Immature natural killer cell (primary cell): ENCODE data around the gene MPC1. TPM values are rescaled to one million over a fixed set of nuclear protein-coding genes. Genes with fewer than 3 reads are reported as not detected.
"Not testable (repeated sequence)": the region's sequence is repeated elsewhere in the genome, so short reads cannot be mapped to it uniquely, and the experiment has no call there.

Experiments
- DNase-seq, 3 donors: peaks; one replicate each; pipeline ENCODE4 v3.0.0; 2022; ENCODE audit warnings: mixed read lengths in 1 of 3
- H3K27ac Mint-ChIP-seq, 6 donors: one replicate each; pipeline ENCODE4 v1.8.0; 2020; ENCODE audit warnings: mixed read lengths in 6 of 6, mild to moderate bottlenecking in 5 of 6, inconsistent platforms in 4 of 6, moderate library complexity in 3 of 6
- H3K27me3 Mint-ChIP-seq, 3 donors: one replicate each; pipeline ENCODE4 v1.8.0; 2020 to 2021; ENCODE audit warnings: low read depth in 3 of 3, mild to moderate bottlenecking in 3 of 3, mixed read lengths in 3 of 3, moderate library complexity in 3 of 3, inconsistent platforms in 1 of 3
- H3K36me3 Mint-ChIP-seq, 3 donors: one replicate each; pipeline ENCODE4 v1.8.0; 2020; ENCODE audit warnings: mixed read lengths in 3 of 3, inconsistent platforms in 2 of 3, mild to moderate bottlenecking in 2 of 3
- H3K4me1 Mint-ChIP-seq, 2 donors: one replicate each; pipeline ENCODE4 v1.8.0; 2020; ENCODE audit warnings: inconsistent platforms in 2 of 2, mild to moderate bottlenecking in 2 of 2, mixed read lengths in 2 of 2, moderate library complexity in 1 of 2
- H3K4me3 Mint-ChIP-seq, 5 donors: one replicate each; pipeline ENCODE4 v1.8.0; 2020; ENCODE audit warnings: mild to moderate bottlenecking in 5 of 5, mixed read lengths in 5 of 5, inconsistent platforms in 3 of 5, moderate library complexity in 3 of 5
- H3K9me3 Mint-ChIP-seq, 6 donors: one replicate each; pipeline ENCODE4 v1.8.0; 2020; ENCODE audit warnings: mild to moderate bottlenecking in 6 of 6, mixed read lengths in 6 of 6, inconsistent platforms in 4 of 6, moderate library complexity in 3 of 6
- polyA plus RNA-seq, 3 donors: library from polyadenylated mRNA; unstranded; fragments of 300-500 nt; fragmentation: Illumina TruSeq; gene quantifications; one replicate each; pipeline ENCODE4 v1.2.3, GENCODE V29; 2021

MPC1 gene
- polyA plus RNA-seq, 3 donors from 2014 or later = 68.7 to 107 (median 85.6) TPM

- H3K27ac Mint-ChIP-seq = no peak overlapping the region
Observed at GRCh38 chr6:166400181-166400580, 17.4 kb upstream of the MPC1 start.

DNA sequence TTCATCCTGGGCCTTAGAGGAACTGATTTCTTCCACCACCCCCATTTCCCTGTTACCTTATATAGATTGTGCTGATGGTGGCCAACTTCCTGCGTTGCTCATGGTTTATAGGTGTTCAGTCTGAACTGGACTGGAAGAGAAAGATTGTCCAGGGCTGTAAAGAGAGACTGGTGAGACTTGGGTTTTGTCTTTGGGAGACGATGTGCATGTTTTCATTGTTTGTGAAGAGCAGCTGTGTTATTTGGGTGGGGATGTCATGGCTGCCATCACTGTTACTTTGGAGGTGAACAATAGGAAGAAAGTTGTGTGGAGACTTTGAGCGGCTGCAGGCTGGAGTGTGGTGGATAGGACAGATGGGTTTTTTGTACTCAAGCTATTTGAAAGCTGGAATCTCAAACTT, 15.6 kb upstream of the MPC1 start:
- Mint-ChIP-seq H3K9me3 (no peaks in the 10 kb centered on the region), H3K27me3 (peaks cover 3 to 5% (median 4%) of the 10 kb centered on the region in 3 donors), H3K36me3 (peaks cover 0 to 3% (median 0%) of the 10 kb centered on the region in 3 donors), H3K4me3 (no peak overlapping the region), H3K27ac (peak overlapping the region in 1 of 6 donors; percentile 3), H3K4me1 (peaks cover 0 to 3% of the 10 kb centered on the region in 2 donors)
- DNase-seq = no peak

More at GRCh38 chr6:166400181-166400580, 17.4 kb upstream of the MPC1 start:
- Mint-ChIP-seq H3K4me3 (no peak overlapping the region), H3K4me1 (peaks cover 0 to 3% of the 10 kb centered on the region in 2 donors), H3K9me3 (no peaks in the 10 kb centered on the region), H3K27me3 (peaks cover 1 to 5% (median 3%) of the 10 kb centered on the region in 3 donors), H3K36me3 (no peaks in the 10 kb centered on the region)
- no peak for DNase-seq

DNA sequence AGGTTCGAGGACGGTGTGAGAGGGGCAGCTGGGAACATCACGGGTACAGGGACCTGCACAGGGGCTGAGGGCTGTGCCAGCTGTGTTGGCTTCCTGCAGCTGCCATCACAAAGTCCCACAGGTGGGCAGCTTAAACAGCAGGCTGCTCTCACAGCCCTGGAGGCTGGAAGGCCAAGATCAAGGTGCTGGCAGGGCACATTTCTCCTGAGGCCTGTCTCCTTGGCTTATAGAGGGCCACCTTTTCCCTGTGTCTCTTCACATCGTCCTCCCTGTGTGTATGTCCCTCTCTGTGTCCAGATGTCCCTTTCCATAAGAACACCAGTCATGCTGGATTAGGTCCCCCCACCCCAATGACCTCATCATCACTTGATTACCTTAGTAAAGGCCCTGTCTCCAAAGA, 15.1 kb upstream of the MPC1 start:
- H3K27me3 Mint-ChIP-seq = peaks cover 3 to 5% (median 4%) of the 10 kb centered on the region in 3 donors
- peaks cover 0 to 3% of the 10 kb centered on the region in 2 donors for H3K4me1 Mint-ChIP-seq
- H3K4me3 Mint-ChIP-seq = no peak overlapping the region
- no peak overlapping the region for H3K27ac Mint-ChIP-seq
- no peaks in the 10 kb centered on the region for H3K9me3 Mint-ChIP-seq
- peaks cover 0 to 3% (median 0%) of the 10 kb centered on the region in 3 donors for H3K36me3 Mint-ChIP-seq
- DNase-seq = no peak

- Mint-ChIP-seq H3K36me3 (peaks cover 0 to 3% (median 0%) of the 10 kb centered on the region in 3 donors), H3K27ac (no peak overlapping the region), H3K4me1 (peaks cover 0 to 3% of the 10 kb centered on the region in 2 donors), H3K27me3 (peaks cover 3 to 5% (median 4%) of the 10 kb centered on the region in 3 donors), H3K9me3 (no peaks in the 10 kb centered on the region), H3K4me3 (no peak overlapping the region)
- DNase-seq = no peak
Observed at GRCh38 chr6:166395778-166396177, 13.0 kb upstream of the MPC1 start.

GRCh38 chr6:166395351-166395750, 12.6 kb upstream of the MPC1 start:
- no peak overlapping the region for H3K4me3 Mint-ChIP-seq
- no peaks in the 10 kb centered on the region for H3K9me3 Mint-ChIP-seq
- H3K27me3 Mint-ChIP-seq = peaks cover 3 to 5% (median 4%) of the 10 kb centered on the region in 3 donors
- peaks cover 0 to 3% (median 0%) of the 10 kb centered on the region in 3 donors for H3K36me3 Mint-ChIP-seq
- no peak for DNase-seq
- no peaks in the 10 kb centered on the region for H3K4me1 Mint-ChIP-seq
- H3K27ac Mint-ChIP-seq = no peak overlapping the region

DNA sequence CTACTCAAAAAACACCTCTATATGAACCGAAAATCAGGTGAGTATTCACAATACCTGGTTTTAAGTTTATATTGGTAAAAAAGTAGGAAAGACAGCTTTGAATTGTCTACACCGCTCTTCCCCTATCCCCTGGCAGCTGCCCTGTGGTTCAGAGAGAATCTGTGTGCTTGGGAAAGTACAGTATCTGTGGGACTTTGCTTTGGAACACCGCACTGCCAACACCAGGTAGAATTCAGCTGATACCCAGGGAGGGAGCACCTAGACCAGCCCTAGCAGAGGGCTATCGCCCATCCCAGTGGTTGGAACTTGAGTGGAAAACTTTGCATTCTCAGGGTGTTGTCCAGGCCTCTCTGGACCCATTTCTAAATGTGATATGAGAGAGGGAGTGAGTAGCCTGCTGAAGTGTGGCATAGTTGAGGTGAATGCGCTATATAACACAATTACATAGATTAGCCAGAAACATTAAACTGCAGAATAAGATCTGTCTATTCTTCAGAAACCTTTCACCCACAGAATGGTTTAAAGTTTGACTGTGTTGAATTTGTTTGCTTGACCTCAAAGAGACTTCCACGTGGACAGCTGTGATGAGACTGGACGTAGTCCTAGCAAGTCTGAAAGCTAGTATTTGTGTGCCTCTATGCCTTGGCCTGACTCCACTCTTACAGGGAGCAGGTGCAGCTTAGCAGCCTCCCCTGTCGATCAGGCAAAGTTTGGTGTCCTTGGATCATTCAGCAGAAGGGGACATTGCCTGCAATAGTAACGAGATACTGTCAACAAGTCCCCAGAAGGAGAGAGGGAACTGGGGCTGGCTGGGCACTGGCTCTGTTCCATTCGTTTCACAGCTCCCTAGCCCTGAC, 11.5 kb upstream of the MPC1 start:
- Mint-ChIP-seq H3K9me3 (no peaks in the 10 kb centered on the region), H3K36me3 (peaks cover 0 to 3% (median 0%) of the 10 kb centered on the region in 3 donors), H3K27ac (no peak overlapping the region), H3K4me3 (no peak overlapping the region), H3K27me3 (peaks cover 3 to 7% (median 4%) of the 10 kb centered on the region in 3 donors), H3K4me1 (no peaks in the 10 kb centered on the region)
- DNase-seq = no peak

- no peaks in the 10 kb centered on the region for H3K9me3 Mint-ChIP-seq
- no peak for DNase-seq
- H3K36me3 Mint-ChIP-seq = peaks cover 0 to 3% (median 0%) of the 10 kb centered on the region in 3 donors
- H3K27ac Mint-ChIP-seq = no peak overlapping the region
- no peak overlapping the region for H3K4me3 Mint-ChIP-seq
- H3K27me3 Mint-ChIP-seq = peaks cover 2 to 7% (median 3%) of the 10 kb centered on the region in 3 donors
- no peaks in the 10 kb centered on the region for H3K4me1 Mint-ChIP-seq
Observed at GRCh38 chr6:166393535-166393823, 10.7 kb upstream of the MPC1 start.

GRCh38 chr6:166392755-166393534, 10.2 kb upstream of the MPC1 start:
- not testable (repeated sequence) for DNase-seq, H3K9me3 Mint-ChIP-seq, H3K27ac Mint-ChIP-seq

GRCh38 chr6:166389119-166389518, 6.4 kb upstream of the MPC1 start:
- Mint-ChIP-seq H3K27me3 (peaks cover 2% of the 10 kb centered on the region in 3 donors), H3K9me3 (no peaks in the 10 kb centered on the region), H3K4me1 (peaks cover 0 to 2% of the 10 kb centered on the region in 2 donors), H3K36me3 (no peaks in the 10 kb centered on the region), H3K4me3 (no peak overlapping the region), H3K27ac (no peak overlapping the region)
- DNase-seq = no peak

More at GRCh38 chr6:166392755-166393534, 10.2 kb upstream of the MPC1 start:
- H3K27me3 Mint-ChIP-seq, H3K4me1 Mint-ChIP-seq, H3K36me3 Mint-ChIP-seq, H3K4me3 Mint-ChIP-seq: not testable (repeated sequence)

- H3K4me1 Mint-ChIP-seq = peaks cover 5 to 7% of the 10 kb centered on the region in 2 donors
- H3K9me3 Mint-ChIP-seq = no peaks in the 10 kb centered on the region
- peaks cover 2 to 8% (median 5%) of the 10 kb centered on the region in 3 donors for H3K27me3 Mint-ChIP-seq
- no peaks in the 10 kb centered on the region for H3K36me3 Mint-ChIP-seq
- DNase-seq = no peak
- no peak overlapping the region for H3K4me3 Mint-ChIP-seq
- H3K27ac Mint-ChIP-seq = no peak overlapping the region
Observed at GRCh38 chr6:166388290-166389004, 5.7 kb upstream of the MPC1 start.

DNA sequence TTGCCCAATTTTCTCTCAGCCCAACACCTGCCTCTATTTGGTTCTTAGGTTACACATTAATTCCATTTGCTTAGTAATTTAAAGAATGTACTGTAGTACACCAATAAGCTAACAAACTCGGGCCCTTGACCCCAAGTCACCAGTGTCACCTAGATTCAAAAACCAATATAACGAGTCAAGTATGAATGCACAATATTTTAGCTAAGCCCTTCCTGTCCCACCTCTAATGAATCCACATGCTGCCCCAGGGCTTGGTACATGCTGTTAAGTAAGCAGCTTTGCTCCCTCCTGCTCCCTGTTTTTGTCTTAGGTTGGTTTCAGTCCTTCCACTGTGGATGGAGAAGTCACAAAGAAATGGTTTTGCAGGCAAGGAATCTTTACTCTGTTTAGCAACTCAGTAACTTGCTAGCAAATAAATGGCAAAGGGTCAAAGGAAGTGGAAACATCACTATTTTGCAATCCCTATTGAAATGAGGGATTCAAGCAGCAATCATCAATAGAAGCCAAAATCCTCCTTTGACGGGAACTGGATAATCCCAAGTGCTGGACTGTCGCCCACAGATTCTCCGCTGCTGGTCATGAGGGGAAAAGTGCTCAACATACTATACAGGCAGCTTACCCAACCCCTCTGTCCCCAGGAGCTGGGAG, 5.0 kb upstream of the MPC1 start:
- peaks cover 5 to 8% of the 10 kb centered on the region in 2 donors for H3K4me1 Mint-ChIP-seq
- H3K9me3 Mint-ChIP-seq = no peaks in the 10 kb centered on the region
- no peaks in the 10 kb centered on the region for H3K36me3 Mint-ChIP-seq
- H3K27me3 Mint-ChIP-seq = peaks cover 2 to 8% (median 5%) of the 10 kb centered on the region in 3 donors
- no peak for DNase-seq
- no peak overlapping the region for H3K27ac Mint-ChIP-seq
- H3K4me3 Mint-ChIP-seq = no peak overlapping the region

DNA sequence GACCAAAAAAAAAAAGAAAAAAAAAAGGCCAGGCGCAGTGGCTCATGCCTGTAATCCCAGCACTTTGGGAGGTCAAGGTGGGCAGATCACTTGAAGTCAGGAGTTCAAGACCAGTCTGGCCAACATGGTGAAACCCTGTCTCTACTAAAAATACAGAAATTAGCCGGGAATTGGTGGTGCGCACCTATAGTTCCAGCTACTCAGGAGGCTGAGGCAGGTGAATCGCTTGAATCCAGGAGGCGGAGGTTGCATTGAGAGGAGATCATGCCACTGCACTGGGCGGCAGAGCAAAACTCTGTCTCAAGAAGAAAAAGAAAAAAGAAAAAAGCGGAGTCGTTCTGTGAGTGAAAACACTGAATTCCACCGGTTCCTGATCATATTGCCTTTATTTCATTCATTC, 4.4 kb upstream of the MPC1 start:
- not testable (repeated sequence) for H3K27ac Mint-ChIP-seq, DNase-seq, H3K4me3 Mint-ChIP-seq, H3K27me3 Mint-ChIP-seq, H3K36me3 Mint-ChIP-seq, H3K4me1 Mint-ChIP-seq, H3K9me3 Mint-ChIP-seq

DNA sequence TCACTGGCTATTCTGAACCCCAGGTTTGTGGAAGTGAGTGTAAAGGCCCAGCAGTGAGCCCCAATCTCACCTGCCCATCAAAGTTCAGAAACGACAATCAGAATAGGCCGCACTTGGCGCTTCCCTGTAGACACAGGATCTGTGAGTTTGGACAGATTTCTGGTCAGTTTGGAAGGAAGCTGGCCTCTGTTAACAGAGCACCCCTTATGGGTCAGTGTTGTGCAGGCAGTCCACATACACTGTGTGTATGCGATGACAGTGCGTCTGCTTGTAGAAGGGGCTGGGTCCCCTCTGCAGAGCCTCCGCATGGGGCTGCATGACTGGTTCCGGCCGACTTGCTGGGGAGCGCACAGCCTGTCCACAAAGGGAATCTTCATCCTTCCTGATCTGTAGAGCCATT, 3.4 kb upstream of the MPC1 start:
- peaks cover 2 to 14% (median 5%) of the 10 kb centered on the region in 3 donors for H3K27me3 Mint-ChIP-seq
- H3K36me3 Mint-ChIP-seq = no peaks in the 10 kb centered on the region
- no peak overlapping the region for H3K4me3 Mint-ChIP-seq
- no peak overlapping the region for H3K27ac Mint-ChIP-seq
- H3K4me1 Mint-ChIP-seq = peaks cover 13% of the 10 kb centered on the region in 2 donors
- DNase-seq = no peak
- no peaks in the 10 kb centered on the region for H3K9me3 Mint-ChIP-seq
